Type B pancreatic cell (in vitro differentiated cells): Measurements from ENCODE around the gene RNF43. TPM values are rescaled to one million over a fixed set of nuclear protein-coding genes. Genes with fewer than 3 reads are reported as not detected.
A peak's percentile ranks its signal among the peaks of the same experiment; 100 is the strongest.

Experiments
- DNase-seq: peaks from one replicate; pipeline ENCODE4 v3.0.0; 2021; ENCODE audit warnings: mixed read lengths; ENCODE audit not compliant: unreplicated experiment; ENCODE audit errors: extremely low spot score
- H3K27ac Mint-ChIP-seq: 2 replicates; pipeline ENCODE4 v1.8.0; 2021; ENCODE audit warnings: mild to moderate bottlenecking, mixed read lengths
- H3K27me3 Mint-ChIP-seq: 2 replicates; pipeline ENCODE4 v1.8.0; 2021; ENCODE audit warnings: mixed read lengths
- H3K36me3 Mint-ChIP-seq: 2 replicates; pipeline ENCODE4 v1.8.0; 2021; ENCODE audit warnings: mixed read lengths
- H3K4me1 Mint-ChIP-seq: one replicate; pipeline ENCODE4 v1.8.0; 2021; ENCODE audit warnings: mixed read lengths; ENCODE audit not compliant: unreplicated experiment
- H3K4me3 Mint-ChIP-seq: 2 replicates; pipeline ENCODE4 v1.8.0; 2021; ENCODE audit warnings: mild to moderate bottlenecking, mixed read lengths
- H3K9me3 Mint-ChIP-seq: 2 replicates; pipeline ENCODE4 v1.8.0; 2021; ENCODE audit warnings: mixed read lengths
- CTCF ChIP-seq: fragments of 200-600 bp; sonication (generic); conservative IDR thresholded peaks from 2 replicates; pipeline ENCODE4 v1.5.0; 2021; ENCODE audit warnings: antibody characterized with exemption, mild to moderate bottlenecking
- total RNA-seq: library from RNA; stranded (reverse); gene quantifications from 2 replicates; pipeline ENCODE4 v1.2.1, GENCODE V29; 2021; ENCODE audit warnings: low replicate concordance

The RNF43 gene
- total RNA-seq, 1 donor from 2014 or later: 14.0 TPM

GRCh38 chr17:58384897-58385296, 32.4 kb downstream of the RNF43 start:
- no peaks in the 10 kb centered on the region for H3K36me3 Mint-ChIP-seq
- no peak for TF ChIP-seq CTCF
- peak overlapping the region; percentile 7 for H3K4me3 Mint-ChIP-seq
- H3K9me3 Mint-ChIP-seq: no peaks in the 10 kb centered on the region
- no peaks in the 10 kb centered on the region for H3K27me3 Mint-ChIP-seq
- no peak for DNase-seq
- H3K4me1 Mint-ChIP-seq: peaks cover 58% of the 10 kb centered on the region
- peak overlapping the region; percentile 3 for H3K27ac Mint-ChIP-seq

GRCh38 chr17:58383892-58384462, 33.4 kb downstream of the RNF43 start:
- peak overlapping the region; percentile 76 for H3K27ac Mint-ChIP-seq
- H3K4me3 Mint-ChIP-seq: peak overlapping the region; percentile 16
- DNase-seq: no peak
- H3K36me3 Mint-ChIP-seq: no peaks in the 10 kb centered on the region
- no peaks in the 10 kb centered on the region for H3K9me3 Mint-ChIP-seq
- no peak for TF ChIP-seq CTCF
- no peaks in the 10 kb centered on the region for H3K27me3 Mint-ChIP-seq
- peaks cover 61% of the 10 kb centered on the region for H3K4me1 Mint-ChIP-seq

- H3K27ac Mint-ChIP-seq: peak overlapping the region; percentile 60
- H3K4me1 Mint-ChIP-seq: peaks cover 51% of the 10 kb centered on the region
- no peak for DNase-seq
- H3K9me3 Mint-ChIP-seq: no peaks in the 10 kb centered on the region
- no peak overlapping the region for H3K4me3 Mint-ChIP-seq
- no peak for TF ChIP-seq CTCF
- H3K27me3 Mint-ChIP-seq: no peaks in the 10 kb centered on the region
- H3K36me3 Mint-ChIP-seq: no peaks in the 10 kb centered on the region
Measured at GRCh38 chr17:58382872-58383242, 34.5 kb downstream of the RNF43 start.

- DNase-seq: no peak
- Mint-ChIP-seq H3K36me3 (peaks cover under 1% of the 10 kb centered on the region), H3K4me3 (peak overlapping the region; percentile 44), H3K27ac (peak overlapping the region; percentile 60), H3K27me3 (no peaks in the 10 kb centered on the region), H3K4me1 (peaks cover 54% of the 10 kb centered on the region), H3K9me3 (no peaks in the 10 kb centered on the region)
- no peak for TF ChIP-seq CTCF
Measured at GRCh38 chr17:58382108-58382871, 35.0 kb downstream of the RNF43 start.

- H3K9me3 Mint-ChIP-seq: no peaks in the 10 kb centered on the region
- H3K4me3 Mint-ChIP-seq: peak overlapping the region; percentile 44
- TF ChIP-seq CTCF: no peak
- H3K36me3 Mint-ChIP-seq: peaks cover 4% of the 10 kb centered on the region
- no peak for DNase-seq
- peak overlapping the region; percentile 61 for H3K27ac Mint-ChIP-seq
- H3K4me1 Mint-ChIP-seq: peaks cover 59% of the 10 kb centered on the region
- H3K27me3 Mint-ChIP-seq: no peaks in the 10 kb centered on the region
Measured at GRCh38 chr17:58381124-58382035, 36.0 kb downstream of the RNF43 start.
